Bone marrow (tissue), 2 donors: Measurements from ENCODE around the gene FKBP2.

Source experiments
- DNase-seq, 2 donors: peaks; one replicate each; lab custom pipeline; 2025; lab: John Stamatoyannopoulos, UW

The FKBP2 gene

DNA sequence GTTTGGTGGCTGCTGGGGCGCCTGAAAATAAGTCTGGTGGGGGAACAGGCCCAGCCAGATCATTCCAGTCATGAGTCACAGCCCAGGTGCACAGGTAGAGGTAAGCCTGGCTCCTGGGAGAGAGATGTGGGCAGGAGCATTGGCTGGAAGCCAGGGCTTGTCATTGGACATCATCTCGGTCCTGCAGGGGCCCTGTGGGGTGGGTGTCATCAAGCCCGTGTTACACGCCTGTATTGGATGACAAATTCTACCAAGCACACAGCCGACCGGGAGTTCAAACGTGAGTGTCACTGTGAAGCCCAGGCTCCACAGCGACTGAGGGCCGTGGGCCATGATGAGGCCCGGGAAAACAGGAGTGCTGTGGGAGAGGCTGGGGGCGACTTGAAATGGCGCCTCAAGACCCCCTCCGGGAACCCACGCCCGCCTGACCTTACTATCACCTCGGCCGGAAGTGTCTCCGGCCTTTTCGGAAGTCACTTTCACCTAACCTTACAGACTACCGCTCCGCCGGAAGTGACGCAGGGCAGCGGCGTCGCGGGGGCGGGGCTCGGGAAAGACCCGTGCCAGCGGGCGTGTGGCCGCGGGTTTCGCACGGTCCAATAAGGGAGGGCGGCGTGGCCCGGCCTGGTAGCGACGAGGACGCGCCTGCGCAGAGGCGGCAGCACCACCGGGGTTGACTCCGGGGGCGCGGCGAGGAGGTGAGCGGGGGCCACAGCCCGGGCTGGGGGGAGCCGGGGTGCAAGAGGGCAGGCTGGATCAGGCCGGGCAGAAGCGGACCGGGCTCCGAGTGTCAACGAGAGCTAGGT lies at the start of gene FKBP2:
Gene FKBP2, plus strand, starts transcription at position 661 of the 806 bp plus-strand sequence. CDS start 1,293 bp downstream, outside the sequence.
- peak; percentile 83 to 100 for DNase-seq

DNA sequence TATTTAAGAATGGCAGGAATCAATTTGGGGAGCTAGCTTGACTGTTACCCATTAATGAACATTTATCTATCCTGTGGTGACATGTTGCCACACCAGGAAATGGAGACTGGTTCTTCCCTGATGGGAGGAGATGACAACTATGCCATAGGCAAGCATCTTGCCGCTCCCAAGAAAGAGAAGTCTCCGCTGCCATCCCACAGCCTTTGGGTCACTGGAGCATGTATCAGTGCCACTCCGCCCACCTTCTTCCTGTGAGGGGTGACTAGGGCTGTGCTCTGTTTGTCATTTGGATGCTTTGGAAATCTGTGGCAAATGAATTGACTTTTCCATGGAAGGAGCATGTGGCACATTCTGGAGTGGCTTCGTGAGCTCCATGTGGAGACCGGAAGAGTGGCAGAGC lies 48.5 kb upstream of the FKBP2 start:
- DNase-seq = no peak

DNA sequence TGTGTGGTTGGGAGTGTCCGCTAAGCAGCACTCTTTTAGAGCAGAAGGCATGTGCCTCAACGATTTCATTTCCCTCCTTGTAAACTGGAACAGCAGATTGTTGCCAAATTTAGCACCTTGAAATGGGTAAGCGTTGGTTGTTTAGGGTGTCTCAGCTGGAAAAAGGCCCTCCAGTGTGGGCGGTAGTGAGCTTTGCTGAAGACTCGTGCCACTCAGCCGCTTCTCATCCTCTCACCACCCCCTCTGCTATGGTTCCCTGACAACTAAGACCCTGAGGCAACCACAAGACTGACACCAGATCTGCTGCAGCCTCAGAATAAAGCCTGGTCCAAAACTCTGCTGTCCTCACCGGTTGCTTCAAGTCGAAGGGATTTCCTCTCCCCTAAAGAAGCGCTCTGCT lies 44.3 kb upstream of the FKBP2 start:
- DNase-seq = no peak

DNA sequence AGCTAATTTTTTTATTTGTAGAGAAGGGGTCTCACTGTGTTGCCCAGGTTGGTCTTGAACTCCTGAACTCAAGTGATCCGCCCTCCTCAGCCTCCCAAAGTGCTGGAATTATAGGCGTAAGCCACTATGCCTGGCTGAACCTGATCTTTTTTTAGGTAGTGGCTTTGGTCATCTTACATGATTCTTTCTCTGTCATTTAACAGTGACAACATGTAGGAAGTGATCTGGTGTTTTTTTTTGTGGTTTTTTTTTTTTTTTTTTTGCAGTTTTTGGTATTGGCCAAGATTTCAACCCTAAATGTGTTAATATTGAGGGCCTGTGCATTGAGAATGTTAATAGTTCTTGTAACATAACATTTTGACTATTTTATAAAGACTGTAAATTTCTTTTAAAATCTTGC lies 42.4 kb upstream of the FKBP2 start:
- no peak for DNase-seq

DNA sequence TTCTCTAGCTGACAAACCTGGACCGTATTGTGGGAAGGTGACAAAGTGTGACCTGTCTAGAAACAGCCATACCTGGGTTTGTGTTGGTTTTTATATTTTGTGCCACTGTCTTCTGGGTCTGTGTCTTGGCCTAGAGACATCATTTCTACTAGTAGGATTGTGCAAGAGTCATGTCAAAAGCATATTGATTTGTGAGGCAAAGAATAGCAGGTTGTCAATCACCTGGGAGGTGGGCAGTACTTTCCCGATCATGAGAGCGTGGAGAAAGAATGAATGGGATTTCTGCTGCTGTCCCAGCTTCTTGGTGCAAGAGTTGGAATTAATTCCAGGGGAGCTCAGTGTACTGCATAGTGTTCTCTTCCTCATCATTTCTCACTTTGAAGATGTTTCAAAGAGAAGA lies 39.4 kb upstream of the FKBP2 start:
- no peak for DNase-seq

DNA sequence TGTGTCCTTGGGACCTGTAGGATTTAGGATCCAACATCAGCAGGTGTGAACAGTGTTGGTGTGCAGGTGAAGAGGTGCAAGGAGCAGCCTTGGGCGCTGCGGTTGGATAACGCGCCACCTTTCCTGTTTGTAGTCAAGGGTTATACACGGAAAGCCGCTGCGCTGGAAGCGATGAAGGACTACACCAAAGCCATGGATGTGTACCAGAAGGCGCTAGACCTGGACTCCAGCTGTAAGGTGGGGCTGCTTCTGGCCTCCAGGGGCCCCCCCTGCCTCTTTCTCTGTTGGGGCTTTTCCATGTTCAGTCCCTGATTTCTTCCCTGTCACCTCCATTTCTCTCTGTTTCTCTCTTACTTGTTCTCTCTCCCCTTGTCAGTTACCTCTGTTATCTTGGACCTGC lies 37.9 kb upstream of the FKBP2 start:
- no peak for DNase-seq

DNA sequence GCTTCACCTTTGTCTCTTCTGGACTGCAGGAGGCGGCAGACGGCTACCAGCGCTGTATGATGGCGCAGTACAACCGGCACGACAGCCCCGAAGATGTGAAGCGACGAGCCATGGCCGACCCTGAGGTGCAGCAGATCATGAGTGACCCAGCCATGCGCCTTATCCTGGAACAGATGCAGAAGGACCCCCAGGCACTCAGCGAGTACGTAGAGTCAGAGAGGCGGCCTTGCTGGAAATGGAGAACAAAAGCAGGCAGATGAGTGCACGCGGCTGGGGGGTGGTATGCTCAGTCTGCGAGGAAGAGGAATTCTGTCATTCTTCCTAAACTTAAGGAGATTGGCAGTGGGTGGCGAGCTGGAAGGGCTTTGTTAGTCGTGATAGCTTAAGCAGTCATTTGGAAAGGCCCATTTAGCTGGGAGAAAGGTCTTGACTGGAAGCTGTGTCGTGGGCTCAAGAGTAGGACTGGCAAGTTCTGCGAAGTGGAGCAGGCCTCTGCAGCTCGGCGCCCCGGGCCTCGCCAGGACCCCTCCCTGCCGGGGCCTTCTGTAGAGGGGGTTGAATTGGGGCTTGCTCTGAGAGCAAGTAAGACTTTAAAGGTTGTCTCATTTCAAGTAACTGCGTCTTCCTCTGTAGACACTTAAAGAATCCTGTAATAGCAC lies 37.3 kb upstream of the FKBP2 start:
- DNase-seq = no peak

DNA sequence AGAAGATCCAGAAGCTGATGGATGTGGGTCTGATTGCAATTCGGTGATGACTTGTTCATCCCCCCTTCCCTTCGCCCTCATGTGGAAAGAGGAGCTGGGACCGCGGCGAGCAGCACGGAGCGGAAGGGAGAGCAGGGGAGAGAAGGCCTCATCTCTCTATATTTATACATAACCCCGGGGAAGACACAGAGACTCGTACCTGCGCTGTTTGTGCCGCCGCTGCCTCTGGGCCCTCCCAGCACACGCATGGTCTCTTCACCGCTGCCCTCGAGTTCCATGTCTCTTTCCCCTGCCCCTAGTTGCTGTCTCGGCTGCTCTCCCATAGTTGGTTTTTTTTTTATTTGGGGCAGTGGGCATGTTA lies 36.8 kb upstream of the FKBP2 start:
- no peak for DNase-seq

DNA sequence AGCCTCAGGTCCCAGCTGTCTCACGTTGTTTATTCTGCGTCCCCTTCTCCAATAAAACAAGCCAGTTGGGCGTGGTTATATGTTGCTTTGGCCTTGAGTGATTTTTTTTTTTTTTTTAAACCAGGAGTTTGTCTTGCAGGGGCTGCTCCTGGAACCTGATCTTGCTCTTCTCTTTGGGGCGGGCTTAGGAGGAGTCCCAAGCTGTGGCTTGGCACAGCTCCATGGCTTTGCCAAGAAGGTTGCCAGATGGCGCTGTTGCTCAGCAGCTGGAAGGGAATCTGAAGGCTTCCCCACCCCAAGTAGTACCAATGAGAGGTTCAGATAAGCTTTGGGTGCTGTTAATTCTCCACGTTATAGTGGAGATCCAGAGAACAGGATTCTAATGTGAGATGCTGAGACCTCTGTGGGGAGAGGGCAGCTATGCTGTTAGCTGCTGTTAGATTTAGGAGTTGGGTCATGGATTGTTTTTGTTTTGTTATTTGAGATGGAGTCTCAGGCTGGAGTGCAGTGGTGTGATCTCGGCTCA lies 36.4 kb upstream of the FKBP2 start:
- DNase-seq = peak; percentile 49 to 86

DNA sequence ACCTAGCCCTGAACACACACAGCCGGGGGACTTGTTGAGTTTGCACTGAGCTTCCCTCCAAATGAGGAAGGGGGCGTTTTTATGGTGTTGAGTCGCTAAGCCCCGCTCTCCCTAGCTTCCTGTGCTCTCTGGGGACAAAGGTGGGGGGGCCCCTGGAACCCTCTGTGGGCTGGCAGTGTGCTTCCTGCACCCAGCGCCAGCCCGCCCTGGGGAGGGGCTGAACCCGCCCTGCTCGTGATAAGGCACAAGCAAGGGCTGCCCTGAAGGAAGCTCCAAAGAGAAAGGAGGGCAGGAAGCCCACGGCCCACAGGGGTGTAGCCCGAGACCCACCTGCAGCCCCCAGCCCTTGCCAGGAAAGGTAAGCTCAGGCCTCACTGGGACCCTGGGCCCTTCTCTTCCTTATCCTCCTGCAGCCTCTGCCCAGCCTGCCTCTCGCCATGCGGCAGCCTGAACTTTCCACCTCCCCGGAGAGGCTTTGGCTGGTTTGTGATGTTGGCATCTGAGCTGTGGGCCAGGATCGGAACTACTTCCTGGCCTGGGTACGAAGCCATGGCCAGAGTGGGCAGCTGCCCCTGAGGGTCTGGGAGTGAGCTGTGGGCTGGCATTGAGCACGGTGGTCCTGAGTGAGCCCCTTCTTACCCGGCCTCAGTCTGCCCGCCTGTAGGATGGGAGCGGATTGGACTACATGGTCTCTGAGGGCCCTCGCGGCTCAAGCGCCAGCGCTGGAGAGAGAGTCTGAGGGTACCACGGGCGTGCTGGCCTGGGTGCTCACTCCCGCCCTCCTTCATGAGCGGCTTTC lies 34.2 kb upstream of the FKBP2 start, which contains the start of gene FERMT3:
Gene FERMT3, plus strand, starts transcription at position 265 of the 799 bp plus-strand sequence. CDS start 644 bp downstream, outside the sequence.
- DNase-seq = peak; percentile 40 to 91

DNA sequence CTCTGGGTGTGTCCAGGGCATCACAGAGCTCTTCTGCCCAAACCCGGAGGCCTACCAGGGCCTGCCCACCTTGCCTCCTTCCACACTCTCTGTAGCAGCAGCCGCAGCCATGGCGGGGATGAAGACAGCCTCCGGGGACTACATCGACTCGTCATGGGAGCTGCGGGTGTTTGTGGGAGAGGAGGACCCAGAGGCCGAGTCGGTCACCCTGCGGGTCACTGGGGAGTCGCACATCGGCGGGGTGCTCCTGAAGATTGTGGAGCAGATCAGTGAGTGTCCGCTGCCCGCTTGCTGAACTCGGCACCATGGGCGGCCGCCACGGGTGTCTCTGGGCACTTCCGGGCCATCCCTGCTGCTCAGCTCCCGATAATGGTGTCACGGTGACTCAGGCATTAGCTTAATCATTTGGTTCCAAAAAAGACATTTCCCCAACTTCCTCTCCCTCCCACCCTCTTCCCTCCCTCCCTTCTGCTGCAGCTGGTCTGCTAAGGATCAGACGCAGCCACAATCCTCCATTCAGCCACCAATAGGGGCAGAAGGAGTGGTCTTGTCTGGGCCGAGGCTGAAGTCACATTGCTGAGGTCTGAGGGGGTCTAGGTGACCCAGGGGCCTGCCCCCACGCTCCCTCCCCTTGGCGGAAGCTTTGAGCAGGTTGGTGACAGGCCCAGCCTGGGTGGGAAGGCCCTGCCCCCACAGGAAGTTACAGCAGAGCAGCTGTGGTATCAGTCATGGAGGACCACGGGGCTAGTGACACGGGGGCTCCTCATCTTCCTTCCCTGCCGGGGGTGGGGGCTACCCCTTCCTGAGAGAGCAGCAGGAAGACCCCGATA lies 33.4 kb upstream of the FKBP2 start:
- DNase-seq = peak; percentile 75 to 87

DNA sequence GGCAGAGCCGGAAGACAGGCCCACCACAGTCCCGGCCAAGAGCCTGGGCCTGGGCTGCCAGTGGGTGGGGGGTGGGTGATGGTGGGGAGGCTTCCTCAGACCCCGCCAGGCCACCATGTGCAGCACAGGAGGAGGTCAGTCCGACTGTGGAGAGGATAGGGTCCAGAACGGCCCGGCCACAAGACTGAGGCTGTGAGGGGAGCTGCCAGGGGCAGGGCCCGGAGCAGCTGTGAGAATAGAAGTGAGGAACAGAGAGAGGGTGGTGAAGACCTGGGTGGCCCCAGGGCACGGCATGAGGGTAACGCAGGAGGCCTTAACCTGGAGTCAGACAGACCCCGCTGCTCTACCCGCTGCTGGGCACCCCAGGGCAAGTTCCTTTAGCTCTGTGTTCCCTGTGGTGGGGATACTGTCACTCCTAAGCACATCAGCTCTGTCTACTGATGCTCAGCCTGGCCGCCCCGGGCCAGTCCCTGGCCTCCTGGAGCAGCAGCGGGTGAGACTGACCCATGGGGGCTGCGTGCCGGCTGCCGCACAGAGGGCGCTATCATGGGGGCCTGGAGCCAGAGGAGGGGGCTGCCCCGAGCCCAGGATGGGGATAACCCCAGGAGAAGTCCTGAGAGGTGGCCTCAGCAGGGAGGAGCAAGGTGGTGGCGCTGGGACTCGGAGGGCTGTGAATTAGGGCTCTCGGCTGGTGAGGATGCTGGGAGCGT lies 32.7 kb upstream of the FKBP2 start:
- no peak for DNase-seq

DNA sequence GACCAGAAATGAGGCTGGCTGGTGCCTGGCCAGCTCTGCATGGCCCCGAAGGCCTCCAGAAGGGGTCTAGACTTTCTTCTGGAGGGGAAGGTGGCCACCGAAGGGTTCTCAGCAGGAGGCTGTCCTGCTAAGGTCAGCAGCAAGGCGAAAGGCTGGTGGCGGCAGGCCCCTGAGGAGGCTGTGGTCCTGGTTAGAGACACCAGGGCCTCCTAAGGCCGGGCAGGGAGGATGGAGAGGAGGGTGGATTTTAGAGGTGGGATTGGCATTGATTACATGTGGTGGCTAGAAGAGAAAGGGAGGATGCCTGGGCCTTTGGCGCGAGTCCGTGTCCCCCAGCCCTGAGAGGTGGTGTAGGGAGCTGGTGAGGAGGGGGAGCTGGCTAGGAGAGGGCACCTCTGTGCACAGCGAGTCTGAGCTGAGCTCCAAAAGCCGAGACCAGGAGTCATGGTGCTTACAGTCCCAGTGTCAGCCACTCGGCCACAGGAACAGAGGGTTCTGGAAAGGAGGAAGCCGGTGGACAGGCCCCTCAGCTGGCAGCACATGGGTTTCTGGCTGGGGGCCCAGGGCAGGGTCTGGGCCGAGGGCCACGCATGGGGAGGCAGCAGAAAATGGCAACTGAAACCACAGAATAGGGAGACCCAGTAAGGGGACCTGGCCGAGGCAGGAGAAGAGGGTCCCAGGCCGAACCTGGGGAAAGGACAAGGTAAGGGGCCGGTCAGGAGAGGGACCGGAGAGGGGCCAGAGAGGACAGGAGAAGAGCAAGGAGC lies 31.9 kb upstream of the FKBP2 start:
- DNase-seq = no peak

DNA sequence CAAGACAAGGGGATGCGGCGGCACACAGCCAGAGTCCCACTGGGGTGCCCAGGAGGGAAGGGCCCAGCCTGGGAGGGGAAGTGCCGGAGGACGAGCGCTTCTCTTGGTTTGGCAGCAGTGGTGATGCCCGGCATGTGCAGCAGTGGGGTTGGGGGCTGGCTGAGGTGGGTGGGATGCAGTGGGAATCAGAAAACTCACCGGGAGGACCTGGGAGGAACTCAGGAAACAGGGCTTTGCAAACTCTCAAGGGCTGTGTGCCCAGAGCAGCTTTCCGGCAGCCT lies 31.4 kb upstream of the FKBP2 start:
- no peak for DNase-seq

DNA sequence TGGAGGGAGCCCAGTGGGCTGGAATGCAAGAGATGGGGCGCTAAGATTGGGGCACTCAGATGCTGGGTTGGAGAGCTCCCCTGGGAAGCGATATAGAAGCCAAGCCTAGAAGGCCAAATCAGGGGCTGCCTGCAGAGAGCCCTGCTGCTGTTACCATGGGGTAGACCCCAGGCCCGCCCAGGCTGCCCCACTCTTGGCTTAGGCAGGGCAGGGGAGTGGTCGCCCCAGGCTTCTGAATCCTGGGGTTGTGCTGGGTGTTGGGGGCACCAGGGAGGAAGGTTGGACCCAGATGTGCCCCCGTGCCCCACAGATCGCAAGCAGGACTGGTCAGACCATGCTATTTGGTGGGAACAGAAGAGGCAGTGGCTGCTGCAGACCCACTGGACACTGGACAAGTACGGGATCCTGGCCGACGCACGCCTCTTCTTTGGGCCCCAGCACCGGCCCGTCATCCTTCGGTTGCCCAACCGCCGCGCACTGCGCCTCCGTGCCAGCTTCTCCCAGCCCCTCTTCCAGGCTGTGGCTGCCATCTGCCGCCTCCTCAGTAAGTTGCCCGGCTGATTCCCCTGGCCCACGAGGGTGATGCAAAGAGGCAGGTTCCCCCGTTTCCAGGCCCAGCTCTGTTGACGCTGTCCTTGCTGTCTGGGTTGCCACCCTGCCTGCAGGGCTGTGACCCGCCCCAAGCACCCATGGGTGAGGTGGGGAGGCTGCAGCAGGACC lies 30.4 kb upstream of the FKBP2 start:
- DNase-seq = no peak

DNA sequence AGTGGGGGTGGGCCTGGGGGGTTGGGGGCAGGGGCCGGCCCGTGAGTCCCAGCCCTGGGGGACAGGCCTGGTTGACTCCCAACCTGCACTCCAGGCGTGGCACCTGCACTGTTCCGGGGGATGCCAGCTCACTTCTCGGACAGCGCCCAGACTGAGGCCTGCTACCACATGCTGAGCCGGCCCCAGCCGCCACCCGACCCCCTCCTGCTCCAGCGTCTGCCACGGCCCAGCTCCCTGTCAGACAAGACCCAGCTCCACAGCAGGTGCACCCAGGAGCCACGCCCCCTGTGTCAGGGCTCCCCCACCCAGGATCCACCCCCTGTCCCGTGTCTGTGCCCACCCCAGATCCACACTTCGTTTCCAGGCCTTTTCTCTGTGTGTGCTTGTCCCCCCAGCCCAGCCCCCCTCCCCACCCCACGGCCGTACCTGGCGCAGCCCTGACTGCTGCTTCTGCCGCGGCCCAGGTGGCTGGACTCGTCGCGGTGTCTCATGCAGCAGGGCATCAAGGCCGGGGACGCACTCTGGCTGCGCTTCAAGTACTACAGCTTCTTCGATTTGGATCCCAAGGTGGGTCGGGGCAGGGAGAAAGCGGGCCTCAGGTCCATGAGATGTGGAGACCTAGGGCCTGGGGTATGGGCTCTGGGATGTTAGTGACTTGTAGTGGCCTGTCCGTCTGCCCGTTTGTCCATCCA lies 29.6 kb upstream of the FKBP2 start:
- DNase-seq = no peak

DNA sequence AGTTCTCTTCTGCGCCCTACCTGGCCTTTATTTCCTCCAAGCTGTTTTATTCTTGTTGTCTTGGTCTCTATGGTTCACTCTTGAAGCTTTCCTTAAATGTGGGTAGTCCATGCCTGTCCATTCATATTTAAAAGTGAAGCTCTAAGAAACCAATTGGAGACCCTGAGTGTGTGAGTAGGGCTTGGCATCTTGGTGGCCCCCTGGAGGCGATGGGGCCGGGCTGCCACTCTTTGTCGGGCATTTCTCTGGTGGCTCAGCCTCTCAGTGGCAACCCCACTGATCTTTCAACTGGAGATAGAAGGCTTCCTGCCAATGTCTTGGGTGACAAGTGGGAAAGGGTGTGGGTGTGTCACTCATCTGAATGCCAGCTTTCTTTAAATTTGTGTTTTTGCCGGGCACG lies 24.0 kb upstream of the FKBP2 start:
- DNase-seq = no peak

DNA sequence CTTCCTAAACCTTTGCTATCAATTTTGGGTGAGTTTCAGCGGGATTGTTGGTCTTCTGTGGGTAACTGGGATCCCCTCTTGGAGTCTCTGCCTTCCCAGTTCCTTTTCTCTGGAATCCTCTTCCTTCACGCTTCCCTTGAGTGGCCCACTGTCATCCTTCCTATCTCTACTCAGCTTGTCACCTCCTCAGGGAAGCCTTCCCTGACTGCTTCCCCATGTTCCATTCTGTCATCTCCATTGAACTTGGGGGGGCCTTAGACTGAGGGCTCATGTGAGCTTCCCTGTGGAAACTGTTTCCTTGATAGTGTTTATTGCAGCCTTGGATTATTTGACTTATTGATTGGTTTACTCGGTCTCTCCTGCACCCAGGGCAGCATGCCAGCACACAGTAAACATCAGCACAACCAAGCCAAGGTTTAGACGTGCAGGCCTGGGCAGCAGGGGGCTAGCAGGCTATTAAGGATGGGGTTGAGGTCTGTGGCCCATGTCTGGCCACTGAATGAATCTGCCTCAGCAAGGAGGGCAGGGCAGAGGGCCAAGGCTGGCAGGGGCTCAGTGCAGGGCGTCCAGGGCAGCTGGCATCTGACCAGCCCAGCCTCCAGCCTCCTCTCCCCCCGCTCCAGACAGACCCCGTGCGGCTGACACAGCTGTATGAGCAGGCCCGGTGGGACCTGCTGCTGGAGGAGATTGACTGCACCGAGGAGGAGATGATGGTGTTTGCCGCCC lies 22.1 kb upstream of the FKBP2 start:
- DNase-seq = no peak

DNA sequence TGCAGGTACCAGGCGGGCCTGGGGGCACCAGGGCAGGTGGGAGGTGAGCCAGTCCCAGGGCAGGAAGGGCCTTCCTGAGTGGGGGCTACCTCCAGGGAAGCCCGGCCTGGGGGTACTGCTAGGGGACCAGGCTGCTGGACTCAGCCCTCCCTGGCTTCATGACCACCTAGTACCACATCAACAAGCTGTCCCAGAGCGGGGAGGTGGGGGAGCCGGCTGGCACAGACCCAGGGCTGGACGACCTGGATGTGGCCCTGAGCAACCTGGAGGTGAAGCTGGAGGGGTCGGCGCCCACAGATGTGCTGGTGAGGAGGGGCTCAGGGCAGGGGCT lies 21.6 kb upstream of the FKBP2 start:
- DNase-seq = no peak
